Right lung (tissue), 5 donors: ENCODE results near the gene ATP6AP1. TPM values are rescaled to one million over a fixed set of nuclear protein-coding genes. Genes with fewer than 3 reads are reported as not detected.

Source experiments
- polyA plus RNA-seq, 5 donors: library from polyadenylated mRNA; unstranded; fragments of 120-200 nt; gene quantifications; one replicate each; pipeline versions ENCODE4 v1.2.1 to v1.2.3, GENCODE V29; 2013; ENCODE audit warnings: inconsistent platforms in 1 of 5, low replicate concordance in 1 of 5; ENCODE audit not compliant: insufficient read length in 5 of 5, insufficient read depth in 1 of 5

The ATP6AP1 gene
- polyA plus RNA-seq, 5 donors, result 79.5 to 109 (median 96.3) TPM

Other genes with a start within 250 kb of the ATP6AP1 start
- not detected for gene OPN1MW, start 246.1 kb upstream of the ATP6AP1 start, polyA plus RNA-seq
- not detected for gene OPN1MW2, start 208.9 kb upstream of the ATP6AP1 start, polyA plus RNA-seq
- not detected for gene OPN1MW3, start 171.1 kb upstream of the ATP6AP1 start, polyA plus RNA-seq
- gene TEX28, start 133.6 kb upstream of the ATP6AP1 start, polyA plus RNA-seq, result not detected
- under 1 TPM; 0.28 to 0.37 (median 0.30) TPM for gene TKTL1, start 132.9 kb upstream of the ATP6AP1 start, polyA plus RNA-seq
- 100 to 1,000 TPM; 349 to 757 (median 422) TPM for gene FLNA, start 54.0 kb upstream of the ATP6AP1 start, polyA plus RNA-seq
- 10 to 100 TPM; 52.8 to 84.2 (median 63.9) TPM for gene EMD, start 49.4 kb upstream of the ATP6AP1 start, polyA plus RNA-seq
- gene RPL10, start 30.3 kb upstream of the ATP6AP1 start, polyA plus RNA-seq, result 1,000 to 10,000 TPM; 4,389 to 5,989 (median 4,777) TPM
- 10 to 100 TPM in 4 of 5 donors, 1 to 10 TPM in 1; 9.3 to 12.4 (median 10.5) TPM for gene DNASE1L1, start 19.4 kb upstream of the ATP6AP1 start, polyA plus RNA-seq
- gene TAFAZZIN, start 17.1 kb upstream of the ATP6AP1 start, polyA plus RNA-seq, result 10 to 100 TPM; 31.1 to 44.8 (median 37.6) TPM
- 100 to 1,000 TPM; 108 to 164 (median 142) TPM for gene GDI1, start 8.5 kb downstream of the ATP6AP1 start, polyA plus RNA-seq
- gene FAM50A, start 15.5 kb downstream of the ATP6AP1 start, polyA plus RNA-seq, result 10 to 100 TPM; 37.0 to 58.6 (median 48.1) TPM
- gene PLXNA3, start 29.6 kb downstream of the ATP6AP1 start, polyA plus RNA-seq, result 10 to 100 TPM; 54.4 to 79.2 (median 63.2) TPM
- gene LAGE3, start 50.6 kb downstream of the ATP6AP1 start, polyA plus RNA-seq, result 10 to 100 TPM; 12.4 to 33.4 (median 17.1) TPM
- gene UBL4A, start 57.9 kb downstream of the ATP6AP1 start, polyA plus RNA-seq, result 10 to 100 TPM; 22.6 to 38.0 (median 28.8) TPM
- gene SLC10A3, start 62.0 kb downstream of the ATP6AP1 start, polyA plus RNA-seq, result 10 to 100 TPM; 13.6 to 24.7 (median 16.8) TPM
- gene FAM3A, start 87.6 kb downstream of the ATP6AP1 start, polyA plus RNA-seq, result 10 to 100 TPM; 24.9 to 49.3 (median 35.7) TPM
- gene G6PD, start 118.2 kb downstream of the ATP6AP1 start, polyA plus RNA-seq, result 10 to 100 TPM; 30.3 to 49.3 (median 39.8) TPM
- gene IKBKG, start 118.9 kb downstream of the ATP6AP1 start, polyA plus RNA-seq, result 10 to 100 TPM; 14.0 to 18.5 (median 16.7) TPM
- not detected for gene CTAG1A, start 156.5 kb downstream of the ATP6AP1 start, polyA plus RNA-seq
- not detected for gene CTAG1B, start 190.6 kb downstream of the ATP6AP1 start, polyA plus RNA-seq
- gene CTAG2, start 224.9 kb downstream of the ATP6AP1 start, polyA plus RNA-seq, result not detected